Choroid plexus epithelial cell (primary cell): ENCODE data around the gene SMPD3.

Experiments
- DNase-seq: peaks from one replicate; pipeline ENCODE4 v3.0.0-alpha.2; 2010; ENCODE audit warnings: low read depth
- H3K4me3 ChIP-seq: 2 replicates; pipeline ENCODE4 v1.5.1; 2011; ENCODE audit warnings: low read depth, mild to moderate bottlenecking, control low read depth, low read length, moderate library complexity
- CTCF ChIP-seq: conservative IDR thresholded peaks from 2 replicates; pipeline ENCODE4 v1.5.1; 2011; ENCODE audit warnings: low read depth, mild to moderate bottlenecking, control low read depth, inconsistent platforms, low read length, moderate library complexity

SMPD3 gene

GRCh38 chr16:68425498-68426346 lies 22.6 kb downstream of the SMPD3 start:
- H3K4me3 ChIP-seq = no peak overlapping the region
- TF ChIP-seq CTCF = no peak
- DNase-seq = no peak

GRCh38 chr16:68423771-68424170 lies 24.5 kb downstream of the SMPD3 start:
- H3K4me3 ChIP-seq = no peak overlapping the region
- TF ChIP-seq CTCF = no peak
- no peak for DNase-seq

- TF ChIP-seq CTCF = no peak
- H3K4me3 ChIP-seq = no peak overlapping the region
- no peak for DNase-seq
Observed at GRCh38 chr16:68422396-68422960, 25.8 kb downstream of the SMPD3 start.

- DNase-seq = no peak
- no peak for TF ChIP-seq CTCF
- H3K4me3 ChIP-seq = no peak overlapping the region
Observed at GRCh38 chr16:68421076-68421475, 27.2 kb downstream of the SMPD3 start.

DNA sequence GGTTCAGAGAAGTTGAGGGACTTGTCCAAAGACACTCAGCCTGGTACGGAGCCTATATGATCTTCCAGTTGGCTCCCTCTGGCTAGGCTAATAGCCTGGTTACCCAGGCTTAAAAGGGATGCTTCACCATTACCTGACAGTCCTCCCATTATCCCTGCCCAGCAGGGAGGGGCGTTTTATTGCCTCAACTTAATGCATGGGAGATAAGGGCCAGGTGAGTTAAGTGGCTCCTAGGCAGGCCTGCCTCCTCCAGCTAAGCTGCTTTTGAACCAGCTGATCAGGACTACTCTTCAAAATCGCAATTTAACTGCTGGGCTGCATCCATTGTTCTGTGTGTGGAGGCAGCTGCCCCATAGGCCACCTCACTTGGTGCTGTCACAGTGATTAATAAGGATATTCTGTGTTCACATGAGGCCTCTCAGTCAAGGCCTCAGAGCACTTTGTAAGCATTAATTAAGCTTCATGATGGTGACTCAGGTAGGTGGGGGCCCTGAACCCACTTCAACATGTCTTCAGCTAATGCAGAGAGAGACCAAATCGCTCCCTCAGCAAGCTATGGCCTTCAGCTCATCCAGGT lies 27.9 kb downstream of the SMPD3 start:
- no peak for DNase-seq
- TF ChIP-seq CTCF = no peak

DNA sequence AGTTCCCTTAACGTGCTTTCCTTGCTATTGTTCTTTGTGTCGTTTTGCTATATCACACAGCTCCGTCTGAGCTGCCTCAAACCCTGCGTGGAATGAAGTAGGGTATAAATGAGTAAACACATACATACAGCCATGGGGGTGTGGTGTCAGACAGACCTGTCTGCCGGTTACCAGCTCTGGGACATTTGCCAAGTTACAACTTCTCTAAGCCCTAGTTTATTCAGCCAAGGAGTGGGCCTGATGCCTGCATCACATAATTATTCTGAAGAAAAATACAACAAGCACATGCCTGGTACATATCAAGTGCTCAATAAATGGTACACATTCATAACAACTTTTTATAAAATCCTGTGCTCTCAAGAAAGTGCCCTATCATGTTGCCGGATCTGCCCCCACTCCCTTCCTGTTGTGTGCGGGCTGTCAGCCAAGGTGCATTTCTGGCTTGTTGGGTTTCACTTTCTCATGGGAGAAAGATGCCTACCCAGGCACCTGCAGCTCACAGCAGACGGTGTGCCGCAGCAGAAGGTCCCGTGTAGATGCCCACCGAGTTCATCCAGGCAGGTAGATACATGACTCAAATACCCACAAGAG lies 30.5 kb downstream of the SMPD3 start:
- no peak for TF ChIP-seq CTCF
- H3K4me3 ChIP-seq = no peak overlapping the region
- peak; percentile 30 for DNase-seq

More for the DNA sequence above, 27.9 kb downstream of the SMPD3 start:
- H3K4me3 ChIP-seq = no peak overlapping the region
